ENCODE measurements around the gene RTKN2.

The RTKN2 gene

GRCh38 chr10:62238880-62239279, 29.8 kb downstream of the RTKN2 start:
- Histone ChIP-seq H3K9me3 (replicated peaks; ENCODE audit: insufficient read depth, low read length) (no peaks in the 10 kb centered on the region), H3K9me2 (replicated peaks; ENCODE audit: insufficient read depth, low read length) (no peaks in the 10 kb centered on the region), H2AFZ (ENCODE audit: low read length) (no peak overlapping the region), H3K27ac (ENCODE audit: low read length) (no peak overlapping the region), H3K36me3 (replicated peaks; ENCODE audit: insufficient read depth, low read length) (no peaks in the 10 kb centered on the region), H3K9ac (ENCODE audit: low read length) (no peak overlapping the region), H3K4me2 (ENCODE audit: low read depth, low read length) (no peak overlapping the region), H3K27me3 (replicated peaks; ENCODE audit: insufficient read depth, low read length) (no peaks in the 10 kb centered on the region), H3K79me2 (ENCODE audit: low read length) (no peaks in the 10 kb centered on the region), H4K20me1 (ENCODE audit: insufficient read depth, low read length) (no peaks in the 10 kb centered on the region), H3K4me3 (ENCODE audit: low read length) (no peak overlapping the region), H3F3A (ENCODE audit: insufficient read depth, low read length) (no peaks in the 10 kb centered on the region), H3K4me1 (ENCODE audit: low read length) (peaks cover 9% of the 10 kb centered on the region)
- TF ChIP-seq EZH2phosphoT487 (IDR thresholded peaks at IDR 0.05; ENCODE audit: low read length) (no peak), CTCF (IDR thresholded peaks at IDR 0.05; ENCODE audit: low read length) (no peak), EZH2 (optimal IDR thresholded peaks at IDR 0.05; ENCODE audit: low read depth, low read length) (no peak)
- DNase-seq, result no peak

GRCh38 chr10:62237966-62238365, 30.7 kb downstream of the RTKN2 start:
- H3K79me2 ChIP-seq (ENCODE audit: low read length), result no peaks in the 10 kb centered on the region
- DNase-seq, result no peak
- H2AFZ ChIP-seq (ENCODE audit: low read length), result no peak overlapping the region
- no peak overlapping the region for H3K9ac ChIP-seq (ENCODE audit: low read length)
- H3F3A ChIP-seq (ENCODE audit: insufficient read depth, low read length), result no peaks in the 10 kb centered on the region
- no peaks in the 10 kb centered on the region for H4K20me1 ChIP-seq (ENCODE audit: insufficient read depth, low read length)
- no peaks in the 10 kb centered on the region for H3K27me3 ChIP-seq (replicated peaks; ENCODE audit: insufficient read depth, low read length)
- TF ChIP-seq EZH2phosphoT487 (IDR thresholded peaks at IDR 0.05; ENCODE audit: low read length) (no peak), CTCF (IDR thresholded peaks at IDR 0.05; ENCODE audit: low read length) (no peak), EZH2 (optimal IDR thresholded peaks at IDR 0.05; ENCODE audit: low read depth, low read length) (no peak)
- H3K27ac ChIP-seq (ENCODE audit: low read length), result no peak overlapping the region
- no peaks in the 10 kb centered on the region for H3K4me1 ChIP-seq (ENCODE audit: low read length)
- no peaks in the 10 kb centered on the region for H3K9me2 ChIP-seq (replicated peaks; ENCODE audit: insufficient read depth, low read length)
- H3K4me2 ChIP-seq (ENCODE audit: low read depth, low read length), result no peak overlapping the region
- H3K4me3 ChIP-seq (ENCODE audit: low read length), result no peak overlapping the region
- H3K9me3 ChIP-seq (replicated peaks; ENCODE audit: insufficient read depth, low read length), result no peaks in the 10 kb centered on the region
- no peaks in the 10 kb centered on the region for H3K36me3 ChIP-seq (replicated peaks; ENCODE audit: insufficient read depth, low read length)

DNA sequence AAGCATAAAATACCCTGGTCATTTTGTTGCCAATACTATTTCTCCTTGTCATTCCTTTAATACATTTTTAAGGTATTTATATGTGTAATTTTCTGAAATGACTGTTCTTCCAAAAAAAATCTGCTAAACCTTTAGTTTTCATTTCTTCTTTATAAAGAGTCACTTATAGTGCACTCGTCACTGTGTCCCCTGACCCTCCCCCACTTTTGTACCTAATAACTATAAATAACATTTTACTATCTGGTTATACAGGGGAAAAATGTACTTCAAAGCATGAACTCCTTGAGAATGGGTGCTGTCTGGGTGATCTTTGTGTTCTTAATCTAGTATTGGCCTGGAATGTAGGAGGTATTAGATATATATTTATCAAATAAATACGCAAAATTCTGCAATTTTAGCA, 31.1 kb downstream of the RTKN2 start:
- no peak overlapping the region for H3K9ac ChIP-seq (ENCODE audit: low read length)
- H3K4me1 ChIP-seq (ENCODE audit: low read length), result no peaks in the 10 kb centered on the region
- H3K27me3 ChIP-seq (replicated peaks; ENCODE audit: insufficient read depth, low read length), result no peaks in the 10 kb centered on the region
- TF ChIP-seq CTCF (IDR thresholded peaks at IDR 0.05; ENCODE audit: low read length) (no peak), EZH2phosphoT487 (IDR thresholded peaks at IDR 0.05; ENCODE audit: low read length) (no peak), EZH2 (optimal IDR thresholded peaks at IDR 0.05; ENCODE audit: low read depth, low read length) (no peak)
- no peak overlapping the region for H3K27ac ChIP-seq (ENCODE audit: low read length)
- no peaks in the 10 kb centered on the region for H4K20me1 ChIP-seq (ENCODE audit: insufficient read depth, low read length)
- no peaks in the 10 kb centered on the region for H3K9me2 ChIP-seq (replicated peaks; ENCODE audit: insufficient read depth, low read length)
- H3K4me2 ChIP-seq (ENCODE audit: low read depth, low read length), result no peak overlapping the region
- H3K36me3 ChIP-seq (replicated peaks; ENCODE audit: insufficient read depth, low read length), result no peaks in the 10 kb centered on the region
- no peaks in the 10 kb centered on the region for H3K79me2 ChIP-seq (ENCODE audit: low read length)
- no peak overlapping the region for H3K4me3 ChIP-seq (ENCODE audit: low read length)
- no peak for DNase-seq
- H2AFZ ChIP-seq (ENCODE audit: low read length), result no peak overlapping the region
- H3F3A ChIP-seq (ENCODE audit: insufficient read depth, low read length), result no peaks in the 10 kb centered on the region
- H3K9me3 ChIP-seq (replicated peaks; ENCODE audit: insufficient read depth, low read length), result no peaks in the 10 kb centered on the region

All from MM.1S (cell line).